ENCODE measurements around the gene IPO4. TPM values are rescaled to one million over a fixed set of nuclear protein-coding genes. Genes with fewer than 3 reads are reported as not detected.

Gene IPO4
- total and polyA plus RNA-seq, 10 of the 15 experiments (the other 5 are each of a cell fraction or from before 2014, with no cell fraction given) = 7.8 to 139 (median 37.6) TPM

GRCh38 chr14:24160850-24161804, 27.5 kb downstream of the IPO4 start, which contains the start of gene IRF9 (continued):
- peak; percentile 43; the same call in 1 of the 2 replicates for TF ChIP-seq EED (IDR thresholded peaks at IDR 0.05; ENCODE audit: low read depth)
- peak; percentile 97 for TF ChIP-seq RAD51 (IDR thresholded peaks at IDR 0.05)
- peak; percentile 74 for TF ChIP-seq RB1 (IDR thresholded peaks at IDR 0.05; ENCODE audit: borderline replicate concordance)
- no peak for TF ChIP-seq IRF5 (IDR thresholded peaks at IDR 0.05; ENCODE audit: borderline replicate concordance)
- TF ChIP-seq ESRRA (IDR thresholded peaks at IDR 0.05; ENCODE audit: low read length) = no peak; the same call in 1 of the 2 replicates
- 0 out of 2 replicates have a peak, but pooled peaks have one; percentile 16 for TF ChIP-seq CEBPZ (IDR thresholded peaks at IDR 0.05; ENCODE audit: low read depth, low read length)
- TF ChIP-seq RAD21 (IDR thresholded peaks at IDR 0.05; ENCODE audit: insufficient read depth, low read depth, low read length) = peak; percentile 65
- peak; percentile 98 for TF ChIP-seq POLR2A (IDR thresholded peaks at IDR 0.05; ENCODE audit: low read depth, low read length)
- peak; percentile 89; the same call in 1 of the 2 replicates for TF ChIP-seq MLLT1 (IDR thresholded peaks at IDR 0.05)
- 0 out of 2 replicates have a peak, but pooled peaks have one; percentile 54 for TF ChIP-seq CREM (IDR thresholded peaks at IDR 0.05; ENCODE audit: low read depth)
- peak; percentile 97 for TF ChIP-seq POLR2AphosphoS2 (IDR thresholded peaks at IDR 0.05; ENCODE audit: low read depth, low read length)
- TF ChIP-seq ZBTB40 (IDR thresholded peaks at IDR 0.05; ENCODE audit: borderline replicate concordance) = no peak
- TF ChIP-seq CTCF (IDR thresholded peaks at IDR 0.05 in 2 of 3, conservative IDR thresholded peaks at IDR 0.05 in 1 of 3; ENCODE audit: control insufficient read depth in 2 of 3, extremely low read depth in 1 of 3, insufficient read depth in 1 of 3, low read depth in 3 of 3, low read length in 3 of 3) = peak; percentile 92 to 99 (median 98); a peak in 5 of 6 replicates

Measured in GM12878 (cell line).